HG03039 (cell line): ENCODE measurements around the gene KRTCAP2.
"Not testable (repeated sequence)": the region's sequence is repeated elsewhere in the genome, so short reads cannot be mapped to it uniquely, and the experiment has no call there.

Source experiments
- ATAC-seq: cut with Tn5 transposase; IDR thresholded peaks from one replicate; pipeline ENCODE4 v1.9.1; 2021; ENCODE audit warnings: mild to moderate bottlenecking, moderate library complexity; ENCODE audit not compliant: unreplicated experiment

The KRTCAP2 gene

DNA sequence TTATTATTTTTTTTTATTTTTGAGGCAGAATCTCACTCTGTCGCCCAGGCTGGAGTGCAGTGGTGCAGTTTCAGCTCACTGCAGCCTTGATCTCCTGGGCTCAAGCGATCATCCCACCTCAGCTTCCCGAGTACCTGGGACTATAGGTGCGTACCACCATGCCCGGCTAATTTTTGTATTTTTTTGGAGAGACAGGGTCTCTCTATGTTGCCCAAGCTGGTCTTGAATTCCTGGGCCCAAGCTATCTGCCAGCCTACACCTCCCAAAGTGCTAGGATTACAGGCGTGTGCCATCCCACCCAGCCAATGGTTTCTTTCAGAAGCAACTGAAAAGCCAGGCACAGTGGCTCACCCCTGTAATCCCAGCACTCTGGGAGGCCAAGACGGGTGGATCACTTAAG lies 2.3 kb downstream of the KRTCAP2 start:
- ATAC-seq = no peak

GRCh38 chr1:155170101-155170785 lies 2.9 kb downstream of the KRTCAP2 start:
- no peak for ATAC-seq

DNA sequence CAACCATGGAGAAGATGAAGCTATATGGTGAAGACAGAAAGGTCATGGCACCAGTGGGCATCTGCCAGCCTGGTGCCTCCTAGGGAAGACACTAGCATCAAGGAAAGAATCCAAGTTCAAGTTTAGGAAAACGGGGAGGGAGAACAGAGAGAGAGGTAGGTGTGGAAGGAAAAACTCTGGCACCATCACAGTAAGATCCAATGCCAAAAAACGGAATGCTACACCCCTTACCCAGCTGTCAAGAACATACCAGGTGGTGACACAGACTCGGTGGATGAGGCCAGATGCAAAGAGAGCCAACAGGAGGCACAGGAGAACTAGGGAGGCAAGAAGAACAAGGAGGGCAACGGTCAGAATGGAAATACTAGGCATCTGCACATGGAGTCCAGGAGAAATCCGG lies 3.6 kb downstream of the KRTCAP2 start:
- no peak for ATAC-seq

GRCh38 chr1:155168456-155169210 lies 4.5 kb downstream of the KRTCAP2 start:
- ATAC-seq = no peak

DNA sequence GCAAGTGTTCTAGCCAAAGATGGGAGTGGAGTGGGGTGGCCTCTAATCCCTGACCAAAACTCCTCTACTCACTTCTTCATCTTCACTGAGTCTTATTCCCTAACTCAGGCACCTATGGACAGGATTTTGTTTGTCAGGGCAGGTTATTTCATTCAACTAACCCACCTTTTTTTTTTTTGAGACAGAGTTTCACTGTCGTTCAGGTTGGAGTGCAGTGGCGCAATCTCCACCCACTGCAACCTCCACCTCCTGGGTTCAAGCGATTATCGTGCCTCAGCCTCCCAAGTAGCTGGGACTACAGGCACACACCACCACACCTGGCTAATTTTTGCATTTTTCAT lies 5.0 kb downstream of the KRTCAP2 start:
- not testable (repeated sequence) for ATAC-seq

GRCh38 chr1:155167166-155168104 lies 5.7 kb downstream of the KRTCAP2 start:
- no peak for ATAC-seq

GRCh38 chr1:155166471-155167165 lies 6.5 kb downstream of the KRTCAP2 start:
- no peak for ATAC-seq

GRCh38 chr1:155166051-155166470 lies 7.0 kb downstream of the KRTCAP2 start:
- ATAC-seq = no peak

DNA sequence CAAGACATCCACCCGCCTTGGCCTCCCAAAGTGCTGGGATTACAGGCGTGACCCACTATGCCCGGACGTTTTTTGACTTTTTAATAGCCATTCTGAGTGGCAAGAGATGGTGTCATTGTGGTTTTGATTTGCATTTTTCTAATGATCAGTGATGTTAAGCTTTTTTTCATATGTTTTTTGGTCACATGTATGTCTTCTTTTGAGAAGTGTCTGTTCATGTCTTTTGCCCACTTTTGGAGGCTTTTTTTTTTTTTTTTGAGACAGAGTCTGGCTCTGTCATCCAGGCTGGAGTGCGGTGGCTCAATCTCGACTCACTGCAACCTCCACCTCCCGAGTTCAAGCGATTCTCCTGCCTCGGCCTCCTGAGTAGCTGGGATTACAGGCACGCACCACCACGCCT lies 8.5 kb downstream of the KRTCAP2 start:
- ATAC-seq = not testable (repeated sequence)

DNA sequence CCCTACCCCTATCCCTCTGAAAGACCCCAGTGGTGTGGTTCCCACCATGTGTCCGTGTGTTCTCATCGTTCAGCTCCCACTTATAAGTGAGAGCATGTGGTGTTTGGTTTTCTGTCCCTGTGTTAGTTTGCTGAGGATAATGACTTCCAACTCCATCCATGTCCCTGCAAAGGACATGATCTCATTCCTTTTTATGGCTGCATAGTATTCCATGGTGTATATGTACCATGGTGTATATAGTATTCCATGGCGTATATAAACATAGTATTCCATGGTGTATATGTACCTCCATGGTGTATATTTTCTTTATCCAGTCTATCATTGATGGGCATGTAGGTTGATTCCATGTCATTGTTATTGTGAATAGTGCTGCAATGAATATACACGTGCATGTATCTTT lies 9.3 kb downstream of the KRTCAP2 start:
- not testable (repeated sequence) for ATAC-seq

DNA sequence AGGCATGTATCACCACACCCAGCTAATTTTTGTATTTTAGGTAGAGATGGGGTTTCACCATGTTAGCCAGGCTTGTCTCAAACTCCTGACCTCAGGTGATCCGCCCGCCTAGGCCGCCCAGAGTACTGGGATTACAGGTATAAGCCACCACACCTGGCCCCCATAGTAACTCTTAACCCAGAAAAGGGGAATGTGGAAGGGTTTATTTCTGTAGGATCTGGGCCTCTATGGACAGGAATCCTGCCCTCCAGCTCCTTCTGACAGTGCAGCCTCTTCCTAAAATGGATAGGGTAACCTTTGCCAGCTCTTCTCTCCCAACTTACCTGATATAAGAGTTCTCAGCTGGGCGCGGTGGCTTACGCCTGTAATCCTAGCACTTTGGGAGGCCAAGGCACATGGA lies 10.5 kb downstream of the KRTCAP2 start:
- not testable (repeated sequence) for ATAC-seq

- no peak for ATAC-seq
These were observed 13.0 kb downstream of the KRTCAP2 start for GRCh38 chr1:155160128-155160527.

- no peak for ATAC-seq
These were observed 14.1 kb downstream of the KRTCAP2 start for GRCh38 chr1:155158991-155159390.

- ATAC-seq = not testable (repeated sequence)
These were observed 17.0 kb downstream of the KRTCAP2 start for GRCh38 chr1:155155996-155156643.

DNA sequence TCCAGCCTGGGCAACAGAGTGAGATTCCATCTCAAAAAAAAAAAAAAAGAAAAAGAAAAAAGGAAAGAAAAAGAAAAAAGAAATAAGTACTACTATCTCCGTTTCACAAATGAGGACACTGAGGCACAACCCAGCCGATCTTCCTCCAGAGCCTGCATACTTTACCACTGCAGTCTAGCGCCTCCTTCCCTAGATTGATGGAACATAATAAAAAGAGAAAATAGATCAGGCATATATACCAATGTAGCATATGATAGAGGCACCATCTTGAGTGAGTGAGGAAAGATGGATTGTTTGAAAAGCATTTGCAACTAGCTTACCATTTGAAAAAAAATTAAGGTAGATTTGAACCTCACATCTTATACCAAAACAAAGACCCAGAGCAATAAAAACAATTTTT lies 27.6 kb downstream of the KRTCAP2 start:
- ATAC-seq = no peak

DNA sequence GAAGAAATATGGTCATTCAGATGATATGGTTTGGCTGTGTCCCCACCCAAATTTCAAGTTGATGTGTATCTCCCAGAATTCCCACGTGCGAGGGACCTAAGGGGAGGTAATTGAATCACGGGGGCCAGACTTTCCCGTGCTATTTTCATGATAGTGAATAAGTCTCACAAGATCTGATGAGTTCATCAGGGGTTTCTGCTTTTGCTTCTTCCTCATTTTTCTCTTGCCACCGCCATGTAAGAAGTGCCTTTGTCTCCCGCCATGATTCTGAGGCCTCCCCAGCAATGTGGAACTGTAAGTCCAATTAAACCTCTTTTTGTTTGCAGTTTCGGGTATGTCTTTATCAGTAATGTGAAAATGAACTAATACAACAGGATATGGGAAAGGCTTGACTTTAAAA lies 31.4 kb downstream of the KRTCAP2 start:
- no peak for ATAC-seq

DNA sequence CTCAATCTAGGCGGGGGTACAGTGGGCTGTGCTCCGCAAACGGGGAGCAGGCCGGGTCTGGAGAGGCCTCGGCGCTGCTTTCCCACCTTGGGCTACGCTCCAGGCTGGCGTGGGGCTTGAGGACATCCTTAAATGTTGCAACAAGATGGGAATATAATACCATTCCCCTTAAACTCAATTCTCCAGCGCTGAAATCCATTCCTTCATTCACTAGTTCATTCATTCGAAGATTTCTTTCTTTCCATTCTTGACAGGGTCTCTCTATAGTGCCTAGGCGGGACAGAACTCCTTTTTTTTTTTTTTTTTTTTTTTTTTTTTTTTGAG lies 32.5 kb downstream of the KRTCAP2 start:
- ATAC-seq = no peak

- peak; percentile 47 for ATAC-seq
These were observed 33.0 kb downstream of the KRTCAP2 start, which contains the start of gene DPM3 for GRCh38 chr1:155139895-155140629. Gene DPM3, minus strand, starts transcription at chr1:155140531. Its CDS starts 291 bp downstream, at chr1:155140240.

GRCh38 chr1:155137154-155137949 lies 35.8 kb downstream of the KRTCAP2 start:
- ATAC-seq = no peak
